Loucy (cell line): ENCODE data around the gene ADCY4.

Experiments
- H2AFZ ChIP-seq: fragments of 200-600 bp; sonication (generic); 2 replicates; pipeline ENCODE4 v1.6.0; 2016; ENCODE audit warnings: antibody characterized with exemption, mild to moderate bottlenecking, low read length, moderate library complexity
- H3F3A ChIP-seq: fragments of 200-600 bp; 2 replicates; pipeline ENCODE4 v1.6.0; 2016; ENCODE audit warnings: antibody characterized with exemption, low read depth, mild to moderate bottlenecking
- H3K27me3 ChIP-seq: fragments of 200-600 bp; sonication (generic); 2 replicates; pipeline ENCODE4 v1.6.1; 2014; ENCODE audit warnings: low read length, mild to moderate bottlenecking; ENCODE audit not compliant: insufficient read depth, poor library complexity, severe bottlenecking
- H3K36me3 ChIP-seq: fragments of 200-600 bp; sonication (generic); 2 replicates; pipeline ENCODE4 v1.6.1; 2016; ENCODE audit warnings: low read length; ENCODE audit not compliant: insufficient read depth
- H3K4me1 ChIP-seq: fragments of 200-600 bp; sonication (generic); 2 replicates; pipeline ENCODE4 v1.5.1; 2014; ENCODE audit warnings: low read length, mild to moderate bottlenecking; ENCODE audit not compliant: insufficient read depth, poor library complexity, severe bottlenecking
- H3K4me2 ChIP-seq: fragments of 200-600 bp; sonication (generic); 2 replicates; pipeline ENCODE4 v1.6.0; 2014; ENCODE audit warnings: antibody characterized with exemption, low read length, low read depth, mild to moderate bottlenecking; ENCODE audit not compliant: poor library complexity, severe bottlenecking
- H3K4me3 ChIP-seq: fragments of 200-600 bp; sonication (generic); 2 replicates; pipeline ENCODE4 v1.5.1; 2014; ENCODE audit warnings: low read length, mild to moderate bottlenecking, mixed read lengths; ENCODE audit not compliant: poor library complexity, severe bottlenecking
- H3K79me2 ChIP-seq: fragments of 200-600 bp; sonication (generic); 2 replicates; pipeline ENCODE4 v1.6.1; 2014; ENCODE audit warnings: low read length; ENCODE audit not compliant: insufficient read depth
- H3K9ac ChIP-seq: fragments of 200-600 bp; sonication (generic); 2 replicates; pipeline ENCODE4 v1.6.0; 2014; ENCODE audit warnings: mild to moderate bottlenecking, low read depth, low read length, moderate library complexity; ENCODE audit not compliant: poor library complexity, severe bottlenecking
- H3K9me2 ChIP-seq: fragments of 200-600 bp; sonication (generic); replicated peaks from 2 replicates; pipeline ENCODE4 v1.6.1; 2016; ENCODE audit warnings: low read depth, low read length, mixed read lengths
- H3K9me3 ChIP-seq: fragments of 200-600 bp; sonication (generic); 2 replicates; pipeline ENCODE4 v1.6.1; 2014; ENCODE audit warnings: mild to moderate bottlenecking, antibody characterized with exemption, low read length, low read depth; ENCODE audit not compliant: insufficient read depth
- H4K20me1 ChIP-seq: fragments of 200-600 bp; sonication (generic); 2 replicates; pipeline ENCODE4 v1.6.0; 2014; ENCODE audit warnings: antibody characterized with exemption, low read length, mild to moderate bottlenecking; ENCODE audit not compliant: insufficient read depth, poor library complexity, severe bottlenecking
- EZH2phosphoT487 ChIP-seq: fragments of 200-600 bp; IDR thresholded peaks from 2 replicates; pipeline ENCODE4 v1.6.1; 2018; ENCODE audit warnings: antibody characterized with exemption, mild to moderate bottlenecking, moderate library complexity, borderline replicate concordance
- TF ChIP-seq, protein P1 (sequence below): fragments of 200-600 bp; sonication (generic); conservative IDR thresholded peaks from 2 replicates; pipeline ENCODE4 v1.5.1; 2014; ENCODE audit warnings: mild to moderate bottlenecking, antibody characterized with exemption, low read length

The ADCY4 gene

DNA sequence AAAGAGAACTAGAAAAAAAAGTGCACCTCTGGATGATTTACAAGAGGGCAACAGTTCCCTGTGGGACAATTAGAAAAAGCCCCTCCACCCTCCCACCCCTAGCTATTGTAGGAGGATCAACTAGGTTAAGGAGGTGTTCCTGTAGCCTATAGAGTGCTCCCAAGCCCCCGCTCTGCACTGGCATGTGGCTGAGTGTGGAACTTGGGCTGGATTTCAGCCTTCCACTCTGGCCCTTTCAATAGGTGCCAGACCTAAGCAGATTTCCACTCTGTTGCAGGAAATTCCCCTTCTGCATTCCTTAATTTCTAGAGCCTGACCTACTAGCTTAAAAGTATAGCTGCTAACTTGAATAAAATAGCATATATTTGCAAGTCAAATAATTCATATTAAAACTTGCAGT is 35.9 kb upstream of the ADCY4 start:
- Histone ChIP-seq H4K20me1 (peaks cover 5% of the 10 kb centered on the region), H3K4me1 (peaks cover 43% of the 10 kb centered on the region), H3K9me3 (no peaks in the 10 kb centered on the region), H2AFZ (no peak overlapping the region), H3K4me3 (peak overlapping the region; percentile 34), H3F3A (no peaks in the 10 kb centered on the region; the same call in 1 of the 2 replicates), H3K27me3 (no peaks in the 10 kb centered on the region), H3K9me2 (no peaks in the 10 kb centered on the region), H3K4me2 (peak overlapping the region; percentile 97), H3K79me2 (peaks cover 27% of the 10 kb centered on the region), H3K9ac (peak overlapping the region; percentile 45), H3K36me3 (peaks cover 5% of the 10 kb centered on the region; the same call in 1 of the 2 replicates)
- TF ChIP-seq EZH2phosphoT487: no peak
- TF ChIP-seq, protein P1, sequence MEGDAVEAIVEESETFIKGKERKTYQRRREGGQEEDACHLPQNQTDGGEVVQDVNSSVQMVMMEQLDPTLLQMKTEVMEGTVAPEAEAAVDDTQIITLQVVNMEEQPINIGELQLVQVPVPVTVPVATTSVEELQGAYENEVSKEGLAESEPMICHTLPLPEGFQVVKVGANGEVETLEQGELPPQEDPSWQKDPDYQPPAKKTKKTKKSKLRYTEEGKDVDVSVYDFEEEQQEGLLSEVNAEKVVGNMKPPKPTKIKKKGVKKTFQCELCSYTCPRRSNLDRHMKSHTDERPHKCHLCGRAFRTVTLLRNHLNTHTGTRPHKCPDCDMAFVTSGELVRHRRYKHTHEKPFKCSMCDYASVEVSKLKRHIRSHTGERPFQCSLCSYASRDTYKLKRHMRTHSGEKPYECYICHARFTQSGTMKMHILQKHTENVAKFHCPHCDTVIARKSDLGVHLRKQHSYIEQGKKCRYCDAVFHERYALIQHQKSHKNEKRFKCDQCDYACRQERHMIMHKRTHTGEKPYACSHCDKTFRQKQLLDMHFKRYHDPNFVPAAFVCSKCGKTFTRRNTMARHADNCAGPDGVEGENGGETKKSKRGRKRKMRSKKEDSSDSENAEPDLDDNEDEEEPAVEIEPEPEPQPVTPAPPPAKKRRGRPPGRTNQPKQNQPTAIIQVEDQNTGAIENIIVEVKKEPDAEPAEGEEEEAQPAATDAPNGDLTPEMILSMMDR: no peak

DNA sequence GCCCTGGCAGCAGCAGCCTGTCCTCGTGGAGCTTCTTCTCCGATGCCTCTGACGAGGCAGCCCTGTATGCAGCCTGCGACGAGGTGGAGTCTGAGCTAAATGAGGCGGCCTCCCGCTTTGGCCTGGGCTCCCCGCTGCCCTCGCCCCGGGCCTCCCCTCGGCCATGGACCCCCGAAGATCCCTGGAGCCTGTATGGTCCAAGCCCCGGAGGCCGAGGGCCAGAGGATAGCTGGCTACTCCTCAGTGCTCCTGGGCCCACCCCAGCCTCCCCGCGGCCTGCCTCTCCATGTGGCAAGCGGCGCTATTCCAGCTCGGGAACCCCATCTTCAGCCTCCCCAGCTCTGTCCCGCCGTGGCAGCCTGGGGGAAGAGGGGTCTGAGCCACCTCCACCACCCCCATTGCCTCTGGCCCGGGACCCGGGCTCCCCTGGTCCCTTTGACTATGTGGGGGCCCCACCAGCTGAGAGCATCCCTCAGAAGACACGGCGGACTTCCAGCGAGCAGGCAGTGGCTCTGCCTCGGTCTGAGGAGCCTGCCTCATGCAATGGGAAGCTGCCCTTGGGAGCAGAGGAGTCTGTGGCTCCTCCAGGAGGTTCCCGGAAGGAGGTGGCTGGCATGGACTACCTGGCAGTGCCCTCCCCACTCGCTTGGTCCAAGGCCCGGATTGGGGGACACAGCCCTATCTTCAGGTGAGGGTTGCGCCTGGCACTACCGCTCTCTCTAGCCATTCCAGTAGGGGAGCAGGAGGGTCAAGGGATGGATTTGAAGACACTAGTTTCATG is 35.2 kb upstream of the ADCY4 start:
- Histone ChIP-seq H3K9me2 (no peaks in the 10 kb centered on the region), H3K36me3 (peaks cover 5% of the 10 kb centered on the region; the same call in 1 of the 2 replicates), H3K4me1 (peaks cover 41% of the 10 kb centered on the region), H3K9me3 (no peaks in the 10 kb centered on the region), H3F3A (no peaks in the 10 kb centered on the region; the same call in 1 of the 2 replicates), H3K4me2 (peak overlapping the region; percentile 97), H3K79me2 (peaks cover 27% of the 10 kb centered on the region), H2AFZ (no peak overlapping the region), H3K4me3 (peak overlapping the region; percentile 34), H3K27me3 (no peaks in the 10 kb centered on the region), H3K9ac (peak overlapping the region; percentile 45), H4K20me1 (peaks cover 5% of the 10 kb centered on the region)
- TF ChIP-seq EZH2phosphoT487: no peak
- TF ChIP-seq, protein P1: no peak

DNA sequence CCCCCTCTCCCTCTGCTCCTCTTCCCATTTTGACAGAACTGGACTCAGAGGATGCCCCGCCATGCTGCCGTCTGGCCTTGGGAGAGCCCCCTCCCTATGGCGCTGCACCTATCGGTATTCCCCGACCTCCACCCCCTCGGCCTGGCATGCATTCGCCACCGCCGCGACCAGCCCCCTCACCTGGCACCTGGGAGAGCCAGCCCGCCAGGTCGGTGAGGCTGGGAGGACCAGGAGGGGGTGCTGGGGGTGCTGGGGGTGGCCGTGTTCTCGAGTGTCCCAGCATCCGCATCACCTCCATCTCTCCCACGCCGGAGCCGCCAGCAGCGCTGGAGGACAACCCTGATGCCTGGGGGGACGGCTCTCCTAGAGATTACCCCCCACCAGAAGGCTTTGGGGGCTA is 34.6 kb upstream of the ADCY4 start:
- no peak overlapping the region for H2AFZ ChIP-seq
- no peaks in the 10 kb centered on the region for H3K9me3 ChIP-seq
- no peaks in the 10 kb centered on the region for H3K27me3 ChIP-seq
- peaks cover 5% of the 10 kb centered on the region for H4K20me1 ChIP-seq
- H3F3A ChIP-seq: no peaks in the 10 kb centered on the region; the same call in 1 of the 2 replicates
- peaks cover 43% of the 10 kb centered on the region for H3K4me1 ChIP-seq
- H3K9me2 ChIP-seq: no peaks in the 10 kb centered on the region
- H3K4me2 ChIP-seq: peak overlapping the region; percentile 97
- peaks cover 5% of the 10 kb centered on the region; the same call in 1 of the 2 replicates for H3K36me3 ChIP-seq
- no peak for TF ChIP-seq EZH2phosphoT487
- TF ChIP-seq, protein P1: no peak
- H3K9ac ChIP-seq: peak overlapping the region; percentile 100
- H3K4me3 ChIP-seq: peak overlapping the region; percentile 100
- peaks cover 27% of the 10 kb centered on the region for H3K79me2 ChIP-seq
